ENCODE measurements around the gene PXDN. TPM values are rescaled to one million over a fixed set of nuclear protein-coding genes. Genes with fewer than 3 reads are reported as not detected.

PXDN gene
- total and polyA plus RNA-seq, 2 of the 13 experiments (the other 11 are each of a cell fraction or from before 2014, with no cell fraction given) = not detected

- FAIRE-seq = no peak
- Histone ChIP-seq H3K27ac (ENCODE audit: extremely low read length, insufficient read depth, low read length) (no peak overlapping the region), H3K4me2 (ENCODE audit: low read depth, low read length) (no peak overlapping the region), H3K36me3 (replicated peaks in 1 of 2; ENCODE audit: control insufficient read depth in 1 of 2, insufficient read depth in 2 of 2, low read length in 2 of 2) (no peaks in the 10 kb centered on the region), H2AFZ (ENCODE audit: low read length) (no peak overlapping the region), H3K4me3 (replicated peaks in 1 of 3; ENCODE audit: insufficient read depth in 1 of 3, low read depth in 2 of 3, low read length in 3 of 3) (no peak overlapping the region), H3K27me3 (ENCODE audit: control insufficient read depth in 1 of 2, insufficient read depth in 2 of 2, low read length in 2 of 2) (peaks cover 3 to 22% of the 10 kb centered on the region in 2 experiments; a peak in 3 of 5 replicates), H3K9ac (ENCODE audit: insufficient read depth, low read depth, low read length) (no peak overlapping the region), H3K9me3 (ENCODE audit: low read length) (no peaks in the 10 kb centered on the region), H3K79me2 (ENCODE audit: insufficient read depth, low read length) (no peaks in the 10 kb centered on the region), H4K20me1 (ENCODE audit: insufficient read depth, low read length) (no peaks in the 10 kb centered on the region), H3K4me1 (ENCODE audit: insufficient read depth, low read length) (no peaks in the 10 kb centered on the region)
- POLR2A ChIA-PET = no interaction called here
- no peak for TF ChIP-seq HES4 (CRISPR knock-in tag; IDR thresholded peaks at IDR 0.05; ENCODE audit: borderline replicate concordance)
- TF ChIP-seq TFE3 (CRISPR knock-in tag; IDR thresholded peaks at IDR 0.05) = no peak
- TF ChIP-seq CREB1 (IDR thresholded peaks at IDR 0.05) = no peak
- TF ChIP-seq CREB1 (CRISPR knock-in tag; IDR thresholded peaks at IDR 0.05) = no peak
- no peak for TF ChIP-seq RARA (CRISPR knock-in tag; IDR thresholded peaks at IDR 0.05)
- CTCF ChIA-PET (ENCODE audit: low intra/inter-chr PET ratio, low total read pairs) = no interaction called here
- ATAC-seq = no peak
- DNase-seq (ENCODE audit: low spot score) = no peak
- WGBS (ENCODE audit: low lambda C conversion rate) = 0% methylated on average over 2 of the region's 3 CpGs
- intact Hi-C loops (cut with micrococcal nuclease; ENCODE audit: unreplicated experiment) = no loop called here
- no TSS peak for BruUV-seq (replicated peaks)
- in situ Hi-C loops (cut with HindIII; ENCODE audit: extremely low pct_ligation_motif_present, low pct_unique_long_range_greater_than_20kb) = loop anchor here (5.0 kb wide), 1 partner anchor 179 kb away; no protein-coding TSS in a partner anchor
Measured at GRCh38 chr2:1771626-1772280, 27.4 kb upstream of the PXDN start.

GRCh38 chr2:1770566-1771380 lies 26.5 kb upstream of the PXDN start:
- CTCF ChIA-PET (ENCODE audit: low intra/inter-chr PET ratio, low total read pairs) = no interaction called here

More at GRCh38 chr2:1770566-1771380, 26.5 kb upstream of the PXDN start:
- no peak overlapping the region for H3K9ac ChIP-seq (ENCODE audit: insufficient read depth, low read depth, low read length)
- ATAC-seq (no peak), FAIRE-seq (no peak), DNase-seq (ENCODE audit: low spot score) (no peak)
- BruUV-seq (replicated peaks) = no TSS peak
- in situ Hi-C loops (cut with HindIII; ENCODE audit: extremely low pct_ligation_motif_present, low pct_unique_long_range_greater_than_20kb) (loop anchor here (5.0 kb wide), 1 partner anchor 178 kb away; no protein-coding TSS in a partner anchor), intact Hi-C loops (cut with micrococcal nuclease; ENCODE audit: unreplicated experiment) (no loop called here)
- TF ChIP-seq AKAP8 (CRISPR knock-in tag; IDR thresholded peaks at IDR 0.05) = no peak
- no peak for TF ChIP-seq SETDB1 (CRISPR knock-in tag; IDR thresholded peaks at IDR 0.05; ENCODE audit: borderline replicate concordance)
- TF ChIP-seq ZBTB21 (CRISPR knock-in tag; IDR thresholded peaks at IDR 0.05) = no peak
- TF ChIP-seq SOX13 (IDR thresholded peaks at IDR 0.05) = no peak
- no peak for TF ChIP-seq SOX13 (CRISPR knock-in tag; conservative IDR thresholded peaks at IDR 0.05 in 1 of 2, IDR thresholded peaks at IDR 0.05 in 1 of 2)
- no peak for TF ChIP-seq TAF1 (CRISPR knock-in tag; IDR thresholded peaks at IDR 0.05)
- no peaks in the 10 kb centered on the region for H4K20me1 ChIP-seq (ENCODE audit: insufficient read depth, low read length)
- peaks cover 3 to 28% of the 10 kb centered on the region in 2 experiments; a peak in 3 of 5 replicates for H3K27me3 ChIP-seq (ENCODE audit: control insufficient read depth in 1 of 2, insufficient read depth in 2 of 2, low read length in 2 of 2)
- no peaks in the 10 kb centered on the region for H3K4me1 ChIP-seq (ENCODE audit: insufficient read depth, low read length)
- no peaks in the 10 kb centered on the region for H3K9me3 ChIP-seq (ENCODE audit: low read length)
- POLR2A ChIA-PET = no interaction called here
- no peak overlapping the region for H3K4me3 ChIP-seq (replicated peaks in 1 of 3; ENCODE audit: insufficient read depth in 1 of 3, low read depth in 2 of 3, low read length in 3 of 3)
- no peaks in the 10 kb centered on the region for H3K36me3 ChIP-seq (replicated peaks in 1 of 2; ENCODE audit: control insufficient read depth in 1 of 2, insufficient read depth in 2 of 2, low read length in 2 of 2)
- no peak overlapping the region for H3K4me2 ChIP-seq (ENCODE audit: low read depth, low read length)
- H3K27ac ChIP-seq (ENCODE audit: extremely low read length, insufficient read depth, low read length) = no peak overlapping the region
- no peaks in the 10 kb centered on the region for H3K79me2 ChIP-seq (ENCODE audit: insufficient read depth, low read length)
- no peak overlapping the region for H2AFZ ChIP-seq (ENCODE audit: low read length)
- 34% methylated on average over 19 of the region's 23 CpGs for WGBS (ENCODE audit: low lambda C conversion rate)
